Natural killer cell (primary cell): ENCODE data around the gene POTEI. TPM values are rescaled to one million over a fixed set of nuclear protein-coding genes. Genes with fewer than 3 reads are reported as not detected.

Experiments
- total RNA-seq, 4 donors: library from RNA; stranded (reverse); fragments of 120-200 nt in 1 of 4; gene quantifications; one replicate each; pipeline versions ENCODE4 v1.2.3 to v1.2.4, GENCODE V29; 2013 to 2022

The POTEI gene
- total RNA-seq, 3 donors from 2014 or later (not counting 1 experiment from before 2014, with no cell fraction given) = not detected

Other genes with a start within 250 kb of the POTEI start
- gene IMP4, start 166.4 kb downstream of the POTEI start, total RNA-seq = 10 to 100 TPM; 60.5 to 80.6 (median 72.9) TPM
- 100 to 1,000 TPM; 189 to 194 (median 192) TPM for gene PTPN18, start 153.3 kb downstream of the POTEI start, total RNA-seq
- gene CFC1B, start 11.9 kb upstream of the POTEI start, total RNA-seq = not detected
- gene CFC1, start 90.2 kb upstream of the POTEI start, total RNA-seq = not detected
- not detected for gene POTEJ, start 102.1 kb upstream of the POTEI start, total RNA-seq
- gene GPR148, start 219.7 kb upstream of the POTEI start, total RNA-seq = not detected
- gene AMER3, start 246.2 kb upstream of the POTEI start, total RNA-seq = not detected